ENCODE measurements around the gene PTPRM.
A peak's percentile ranks its signal among the peaks of the same experiment; 100 is the strongest.

The PTPRM gene

DNA sequence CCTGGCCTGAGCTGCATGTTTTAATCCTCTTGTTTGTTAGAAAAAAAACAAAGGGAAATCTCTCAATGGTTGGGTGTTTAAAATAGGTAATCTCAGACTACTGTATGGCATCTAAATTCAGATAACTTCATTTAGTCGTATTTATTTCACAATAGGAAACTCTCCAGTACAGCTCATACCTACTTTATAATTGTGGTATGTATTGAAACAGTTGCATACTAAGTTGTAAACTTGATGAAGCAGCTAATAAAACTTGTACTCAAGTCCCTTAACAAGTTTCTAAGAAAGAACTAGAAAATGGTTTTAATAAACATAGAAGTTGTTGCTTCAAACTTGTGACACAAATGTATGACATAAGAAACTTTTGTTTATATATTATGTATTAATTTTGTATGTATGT is 334.5 kb downstream of the PTPRM start:
- DNase-seq (ENCODE audit: low read depth): no peak
- no peak overlapping the region for H3K4me3 ChIP-seq (ENCODE audit: low read depth, low read length)
- no peak for TF ChIP-seq CTCF (conservative IDR thresholded peaks at IDR 0.05; ENCODE audit: low read depth, low read length)

DNA sequence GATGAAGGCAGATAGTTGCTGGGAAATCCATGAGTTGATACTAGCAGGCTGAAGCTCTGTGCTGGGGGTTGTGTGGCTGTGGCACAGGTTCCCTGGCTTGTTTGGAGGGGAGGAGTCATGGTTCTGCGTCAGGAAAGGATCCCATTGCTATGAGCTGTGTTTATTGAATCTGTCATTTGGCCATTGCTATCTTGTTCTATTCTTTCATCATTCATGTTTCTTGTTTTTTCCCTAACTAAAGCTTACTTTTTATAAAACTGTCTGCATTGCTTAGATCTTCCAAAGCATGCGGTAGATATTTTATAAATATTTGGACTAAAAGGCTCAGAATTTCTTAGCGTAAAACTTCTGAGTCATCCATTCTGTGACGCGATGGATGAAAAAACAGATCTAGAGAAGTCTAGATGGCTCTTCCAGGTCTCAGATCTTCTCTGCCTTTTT is 335.3 kb downstream of the PTPRM start:
- H3K4me3 ChIP-seq (ENCODE audit: low read depth, low read length): peak overlapping the region; percentile 2
- no peak for TF ChIP-seq CTCF (conservative IDR thresholded peaks at IDR 0.05; ENCODE audit: low read depth, low read length)
- peak; percentile 94 for DNase-seq (ENCODE audit: low read depth)

DNA sequence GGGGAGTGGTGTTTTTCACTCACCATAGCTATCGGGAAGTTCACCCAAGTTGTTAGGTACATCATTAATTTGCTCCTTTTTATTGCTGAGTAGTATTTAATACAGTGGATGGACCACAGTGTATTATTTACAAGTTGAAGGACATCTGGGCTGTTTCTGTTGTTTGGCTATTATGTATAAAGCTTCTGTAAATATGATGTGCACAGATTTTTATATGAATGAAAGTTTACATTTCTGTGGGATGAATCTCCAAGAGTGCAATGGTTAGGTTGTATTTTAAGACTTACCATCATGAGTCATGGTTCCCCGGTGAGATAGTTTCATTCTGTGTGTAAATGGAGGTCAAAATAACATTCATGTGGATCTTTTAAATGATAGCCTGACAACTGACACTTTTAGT is 337.4 kb downstream of the PTPRM start:
- H3K4me3 ChIP-seq (ENCODE audit: low read depth, low read length): no peak overlapping the region
- peak; percentile 93 for DNase-seq (ENCODE audit: low read depth)
- TF ChIP-seq CTCF (conservative IDR thresholded peaks at IDR 0.05; ENCODE audit: low read depth, low read length): no peak

GRCh38 chr18:7908681-7909299 is 341.7 kb downstream of the PTPRM start:
- no peak for TF ChIP-seq CTCF (conservative IDR thresholded peaks at IDR 0.05; ENCODE audit: low read depth, low read length)
- DNase-seq (ENCODE audit: low read depth): no peak
- no peak overlapping the region for H3K4me3 ChIP-seq (ENCODE audit: low read depth, low read length)

- no peak overlapping the region for H3K4me3 ChIP-seq (ENCODE audit: low read depth, low read length)
- TF ChIP-seq CTCF (conservative IDR thresholded peaks at IDR 0.05; ENCODE audit: low read depth, low read length): no peak
- no peak for DNase-seq (ENCODE audit: low read depth)
Observed at GRCh38 chr18:7914834-7915670, 347.9 kb downstream of the PTPRM start.

DNA sequence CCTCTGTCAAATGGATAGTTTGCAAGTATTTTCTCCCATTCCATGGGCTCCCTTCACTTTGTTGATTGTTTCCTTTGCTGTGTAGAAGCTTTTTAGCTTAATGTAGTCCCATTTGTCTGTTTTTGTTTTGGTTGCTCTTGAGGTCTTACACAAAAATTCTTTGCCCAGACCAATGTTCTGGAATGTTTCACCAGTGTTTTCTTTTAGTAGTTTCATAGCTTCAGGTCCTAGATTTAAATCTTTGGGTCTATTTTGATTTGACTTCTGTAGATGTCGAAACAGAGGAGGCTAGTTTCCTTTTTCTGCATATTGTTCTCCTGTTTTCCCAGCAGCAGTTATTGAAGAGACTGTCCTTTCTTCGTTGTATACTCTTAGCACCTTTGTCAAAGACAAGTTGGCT is 351.6 kb downstream of the PTPRM start:
- no peak for TF ChIP-seq CTCF (conservative IDR thresholded peaks at IDR 0.05; ENCODE audit: low read depth, low read length)
- H3K4me3 ChIP-seq (ENCODE audit: low read depth, low read length): no peak overlapping the region
- peak; percentile 50 for DNase-seq (ENCODE audit: low read depth)

Data from choroid plexus epithelial cell (primary cell).